GM12878 (cell line): Measurements from ENCODE around the gene AARSD1. TPM values are rescaled to one million over a fixed set of nuclear protein-coding genes. Genes with fewer than 3 reads are reported as not detected.

Source experiments
- ATAC-seq: fragments of 200-7000 bp; cut with Tn5 transposase; 3 replicates; pipeline ENCODE4 v1.9.1; 2020; ENCODE audit warnings: mild to moderate bottlenecking, moderate library complexity
- BruUV-seq: library from RNA; stranded (reverse); fragments of 400-500 nt; replicated peaks from 2 replicates; lab custom pipeline; 2021; lab: Mats Ljungman, UMichigan
- CTCF ChIA-PET: fragments of 300-600 bp; sonication (Branson Sonifier 250); formaldehyde crosslinking; extraction: SDS; loops from one replicate; lab custom pipeline; 2021; ENCODE audit warnings: inconsistent platforms; lab: Yijun Ruan, JAX
- POLR2A ChIA-PET: fragments of 350-600 bp; formaldehyde crosslinking; extraction: SDS; loops from one replicate; lab custom pipeline; 2021; ENCODE audit warnings: inconsistent platforms; lab: Charles Lee
- RAD21 ChIA-PET: fragments of 300-600 bp; sonication (Branson Sonifier 250); formaldehyde crosslinking; loops from one replicate; lab custom pipeline; 2023; ENCODE audit warnings: antibody characterized with exemption; ENCODE audit not compliant: unreplicated experiment; lab: Charles Lee
- SMC1A ChIA-PET: fragments of 300-600 bp; sonication (Branson Sonifier 250); formaldehyde crosslinking; loops from one replicate; lab custom pipeline; 2023; ENCODE audit not compliant: unreplicated experiment, uncharacterized antibody; lab: Charles Lee
- DNase-seq: peaks from one replicate; pipeline ENCODE4 v3.0.0-alpha.2; 2011; ENCODE audit warnings: low read depth, low spot score
- FAIRE-seq: peaks from 3 replicates; lab custom pipeline; 2011; peaks lifted over from hg19 to GRCh38; lab: Jason Lieb, UNC
- H2AFZ ChIP-seq: 2 replicates; pipeline ENCODE4 v1.6.0; 2011; ENCODE audit warnings: low read depth, low read length, control low read depth; ENCODE audit not compliant: control insufficient read depth
- H3K27ac ChIP-seq: 2 replicates; pipeline ENCODE4 v1.5.1; 2011; ENCODE audit warnings: control low read depth; ENCODE audit not compliant: control insufficient read depth, insufficient read depth
- H3K27me3 ChIP-seq, 2 experiments: replicated peaks in 1 of 2; 2 replicates each; pipeline versions ENCODE4 v1.6.0 to v1.6.1; 2011; ENCODE audit warnings: low read length in 1 of 2; ENCODE audit not compliant: control insufficient read depth in 2 of 2, insufficient read depth in 2 of 2
- H3K36me3 ChIP-seq, 2 experiments: 2 replicates each; pipeline ENCODE4 v1.5.1; 2011; ENCODE audit warnings: low read length in 1 of 2; ENCODE audit not compliant: control insufficient read depth in 2 of 2, insufficient read depth in 2 of 2
- H3K4me1 ChIP-seq: 2 replicates; pipeline ENCODE4 v1.6.1; 2011; ENCODE audit warnings: mild to moderate bottlenecking, low read length, moderate library complexity, mixed read lengths; ENCODE audit not compliant: control insufficient read depth, insufficient read depth
- H3K4me2 ChIP-seq: 2 replicates; pipeline ENCODE4 v1.6.0; 2011; ENCODE audit warnings: control low read depth; ENCODE audit not compliant: control insufficient read depth, insufficient read depth
- H3K4me3 ChIP-seq: fragments of 200-600 bp; sonication (generic); 2 replicates; pipeline ENCODE4 v1.5.1; 2016
- H3K79me2 ChIP-seq: 2 replicates; pipeline ENCODE4 v1.6.0; 2011; ENCODE audit warnings: low read length; ENCODE audit not compliant: control insufficient read depth, insufficient read depth
- H3K9ac ChIP-seq: 2 replicates; pipeline ENCODE4 v1.8.0; 2011; ENCODE audit warnings: low read length, control low read depth, mixed read lengths; ENCODE audit not compliant: control insufficient read depth, insufficient read depth
- H3K9me3 ChIP-seq: replicated peaks from 3 replicates; pipeline ENCODE4 v1.5.1; 2011; ENCODE audit warnings: mild to moderate bottlenecking, low read length; ENCODE audit not compliant: control insufficient read depth, insufficient read depth
- H4K20me1 ChIP-seq: 2 replicates; pipeline ENCODE4 v1.6.0; 2011; ENCODE audit not compliant: control insufficient read depth, insufficient read depth
- ATF7 ChIP-seq: fragments of 450-650 bp; IDR thresholded peaks from 2 replicates; pipeline ENCODE4 v1.6.1; 2016; ENCODE audit warnings: low read depth, mild to moderate bottlenecking
- CEBPB ChIP-seq, 2 experiments: fragments of 150-350 bp in 1 of 2; IDR thresholded peaks; 2 replicates each; pipeline ENCODE4 v1.6.1; 2012 to 2014; ENCODE audit warnings: low read depth in 2 of 2, low read length in 2 of 2, borderline replicate concordance in 1 of 2, inconsistent platforms in 1 of 2
- EP300 ChIP-seq, 2 experiments: fragments of 150-350 bp in 1 of 2; IDR thresholded peaks; 2 replicates each; pipeline ENCODE4 v1.6.1; 2011 to 2012; ENCODE audit warnings: low read depth in 2 of 2, low read length in 2 of 2, borderline replicate concordance in 1 of 2, improper control_type of control experiment in 1 of 2, inconsistent platforms in 1 of 2; ENCODE audit not compliant: control insufficient read depth in 1 of 2
- IRF3 ChIP-seq: fragments of 450-650 bp; IDR thresholded peaks from 2 replicates; pipeline ENCODE4 v1.6.1; 2014; ENCODE audit warnings: mild to moderate bottlenecking
- PAX8 ChIP-seq: fragments of 450-650 bp; IDR thresholded peaks from 2 replicates; pipeline ENCODE4 v1.6.1; 2017; ENCODE audit warnings: mild to moderate bottlenecking, moderate library complexity
- STAT3 ChIP-seq: IDR thresholded peaks from 2 replicates; pipeline ENCODE4 v1.6.1; 2011; ENCODE audit warnings: low read depth, low read length, improper control_type of control experiment
- TARDBP ChIP-seq: IDR thresholded peaks from 2 replicates; pipeline ENCODE4 v1.6.1; 2016; ENCODE audit warnings: borderline replicate concordance
- TCF7 ChIP-seq: IDR thresholded peaks from 2 replicates; pipeline ENCODE4 v1.6.1; 2014; ENCODE audit warnings: antibody characterized with exemption, borderline replicate concordance
- WGBS: methylation state at CpG from one replicate; pipeline ENCODE4 v1.1.6; 2016; ENCODE audit warnings: low lambda C conversion rate; ENCODE audit not compliant: insufficient replicate concordance, insufficient coverage; ENCODE audit errors: missing lambda C conversion rate; 5-methylcytosine and 5-hydroxymethylcytosine counted together
- in situ Hi-C: fragments of 300-500 bp; cut with MboI; formaldehyde crosslinking; loops from 9 replicates; pipeline ENCODE4 v1.14.3; 2018; ENCODE audit warnings: mixed read lengths
- intact Hi-C: fragments of 100-400 bp; cut with micrococcal nuclease; formaldehyde crosslinking; loops from one replicate; pipeline ENCODE4 v1.14.2; 2022; ENCODE audit not compliant: unreplicated experiment
- polyA plus RNA-seq, 11 experiments: library from polyadenylated mRNA; depleted of rRNA in 4 of 11; unstranded in 6 of 11; stranded (reverse) in 5 of 11; fragments of >200 nt; fragmentation: Nextera tagmentation in 4 of 11; fragmentation: Illumina TruSeq in 1 of 11; extraction: Ambion mirVana in 4 of 11; extraction: Trizol in 1 of 11; gene quantifications; 1 replicate in 1 of 11; 2 replicates in 10 of 11; pipeline versions ENCODE4 v1.2.1 to v1.2.3, GENCODE V29; 2011 to 2016; ENCODE audit warnings: inconsistent platforms in 2 of 11, missing spikeins in 2 of 11, low read depth in 1 of 11
- total RNA-seq, 4 experiments: library from RNA; depleted of rRNA in 3 of 4; stranded (reverse); fragments of >200 nt in 3 of 4; fragmentation: Illumina TruSeq in 1 of 4; extraction: Trizol in 1 of 4; gene quantifications; 2 replicates each; pipeline versions ENCODE4 v1.2.1 to v1.2.3, GENCODE V29; 2013 to 2021
- TF ChIP-seq, protein P1 (sequence below): IDR thresholded peaks from 2 replicates; pipeline ENCODE4 v1.6.1; 2011; ENCODE audit warnings: borderline replicate concordance, low read depth, mild to moderate bottlenecking, moderate library complexity, low read length; ENCODE audit not compliant: insufficient read depth, poor library complexity, severe bottlenecking
- TF ChIP-seq, protein P2 (sequence below): IDR thresholded peaks from 2 replicates; pipeline ENCODE4 v1.6.1; 2012; ENCODE audit warnings: improper control_type of control experiment, low read depth, low read length; ENCODE audit not compliant: insufficient replicate concordance

AARSD1 gene
- total and polyA plus RNA-seq, 10 of the 15 experiments (the other 5 are each of a cell fraction or from before 2014, with no cell fraction given), result 32.2 to 86.2 (median 52.8) TPM

- RAD21 ChIA-PET, result no interaction called here
- intact Hi-C loops, result no loop called here
- DNase-seq (no peak), FAIRE-seq (no peak), ATAC-seq (no peak)
- no peaks in the 10 kb centered on the region for H4K20me1 ChIP-seq
- no peaks in the 10 kb centered on the region for H3K4me1 ChIP-seq
- no TSS peak for BruUV-seq
- H3K4me3 ChIP-seq, result no peak overlapping the region
- peaks cover 12 to 24% of the 10 kb centered on the region in 2 experiments for H3K36me3 ChIP-seq
- WGBS, result 100% methylated on average over 1 of the region's 1 CpG
- CTCF ChIA-PET, result no interaction called here
- H2AFZ ChIP-seq, result no peak overlapping the region
- SMC1A ChIA-PET, result no interaction called here
- POLR2A ChIA-PET, result no interaction called here
- TF ChIP-seq TARDBP (no peak), CEBPB (IDR thresholded peaks at IDR 0.05; ENCODE audit: borderline replicate concordance in 1 of 2, low read depth in 2 of 2, low read length in 2 of 2) (no peak), EP300 (IDR thresholded peaks at IDR 0.05; ENCODE audit: borderline replicate concordance in 1 of 2, control insufficient read depth in 1 of 2, low read depth in 2 of 2, low read length in 2 of 2) (no peak), PAX8 (no peak), TCF7 (no peak), STAT3 (no peak), ATF7 (no peak), IRF3 (no peak)
- TF ChIP-seq, protein P1, sequence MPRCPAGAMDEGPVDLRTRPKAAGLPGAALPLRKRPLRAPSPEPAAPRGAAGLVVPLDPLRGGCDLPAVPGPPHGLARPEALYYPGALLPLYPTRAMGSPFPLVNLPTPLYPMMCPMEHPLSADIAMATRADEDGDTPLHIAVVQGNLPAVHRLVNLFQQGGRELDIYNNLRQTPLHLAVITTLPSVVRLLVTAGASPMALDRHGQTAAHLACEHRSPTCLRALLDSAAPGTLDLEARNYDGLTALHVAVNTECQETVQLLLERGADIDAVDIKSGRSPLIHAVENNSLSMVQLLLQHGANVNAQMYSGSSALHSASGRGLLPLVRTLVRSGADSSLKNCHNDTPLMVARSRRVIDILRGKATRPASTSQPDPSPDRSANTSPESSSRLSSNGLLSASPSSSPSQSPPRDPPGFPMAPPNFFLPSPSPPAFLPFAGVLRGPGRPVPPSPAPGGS, result no peak
- TF ChIP-seq, protein P2, sequence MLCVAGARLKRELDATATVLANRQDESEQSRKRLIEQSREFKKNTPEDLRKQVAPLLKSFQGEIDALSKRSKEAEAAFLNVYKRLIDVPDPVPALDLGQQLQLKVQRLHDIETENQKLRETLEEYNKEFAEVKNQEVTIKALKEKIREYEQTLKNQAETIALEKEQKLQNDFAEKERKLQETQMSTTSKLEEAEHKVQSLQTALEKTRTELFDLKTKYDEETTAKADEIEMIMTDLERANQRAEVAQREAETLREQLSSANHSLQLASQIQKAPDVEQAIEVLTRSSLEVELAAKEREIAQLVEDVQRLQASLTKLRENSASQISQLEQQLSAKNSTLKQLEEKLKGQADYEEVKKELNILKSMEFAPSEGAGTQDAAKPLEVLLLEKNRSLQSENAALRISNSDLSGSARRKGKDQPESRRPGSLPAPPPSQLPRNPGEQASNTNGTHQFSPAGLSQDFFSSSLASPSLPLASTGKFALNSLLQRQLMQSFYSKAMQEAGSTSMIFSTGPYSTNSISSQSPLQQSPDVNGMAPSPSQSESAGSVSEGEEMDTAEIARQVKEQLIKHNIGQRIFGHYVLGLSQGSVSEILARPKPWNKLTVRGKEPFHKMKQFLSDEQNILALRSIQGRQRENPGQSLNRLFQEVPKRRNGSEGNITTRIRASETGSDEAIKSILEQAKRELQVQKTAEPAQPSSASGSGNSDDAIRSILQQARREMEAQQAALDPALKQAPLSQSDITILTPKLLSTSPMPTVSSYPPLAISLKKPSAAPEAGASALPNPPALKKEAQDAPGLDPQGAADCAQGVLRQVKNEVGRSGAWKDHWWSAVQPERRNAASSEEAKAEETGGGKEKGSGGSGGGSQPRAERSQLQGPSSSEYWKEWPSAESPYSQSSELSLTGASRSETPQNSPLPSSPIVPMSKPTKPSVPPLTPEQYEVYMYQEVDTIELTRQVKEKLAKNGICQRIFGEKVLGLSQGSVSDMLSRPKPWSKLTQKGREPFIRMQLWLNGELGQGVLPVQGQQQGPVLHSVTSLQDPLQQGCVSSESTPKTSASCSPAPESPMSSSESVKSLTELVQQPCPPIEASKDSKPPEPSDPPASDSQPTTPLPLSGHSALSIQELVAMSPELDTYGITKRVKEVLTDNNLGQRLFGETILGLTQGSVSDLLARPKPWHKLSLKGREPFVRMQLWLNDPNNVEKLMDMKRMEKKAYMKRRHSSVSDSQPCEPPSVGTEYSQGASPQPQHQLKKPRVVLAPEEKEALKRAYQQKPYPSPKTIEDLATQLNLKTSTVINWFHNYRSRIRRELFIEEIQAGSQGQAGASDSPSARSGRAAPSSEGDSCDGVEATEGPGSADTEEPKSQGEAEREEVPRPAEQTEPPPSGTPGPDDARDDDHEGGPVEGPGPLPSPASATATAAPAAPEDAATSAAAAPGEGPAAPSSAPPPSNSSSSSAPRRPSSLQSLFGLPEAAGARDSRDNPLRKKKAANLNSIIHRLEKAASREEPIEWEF, result no peak
- no peak overlapping the region for H3K9ac ChIP-seq
- no peak overlapping the region for H3K27ac ChIP-seq
- in situ Hi-C loops, result no loop called here
- no peak overlapping the region for H3K4me2 ChIP-seq
- no peaks in the 10 kb centered on the region for H3K9me3 ChIP-seq
- H3K27me3 ChIP-seq, result no peaks in the 10 kb centered on the region
- H3K79me2 ChIP-seq, result no peaks in the 10 kb centered on the region
Measured at GRCh38 chr17:42953669-42954068, 10.6 kb downstream of the AARSD1 start.
